ENCODE measurements around the gene OGDH.

- TF ChIP-seq CTCF (IDR thresholded peaks at IDR 0.05) (no peak), POLR2A (IDR thresholded peaks at IDR 0.05) (no peak)
Measured at GRCh38 chr7:44667190-44667589, 60.8 kb downstream of the OGDH start.

Data from testis (tissue), 2 donors.